ENCODE measurements around the gene PTPN4.

- TF ChIP-seq, protein P1, sequence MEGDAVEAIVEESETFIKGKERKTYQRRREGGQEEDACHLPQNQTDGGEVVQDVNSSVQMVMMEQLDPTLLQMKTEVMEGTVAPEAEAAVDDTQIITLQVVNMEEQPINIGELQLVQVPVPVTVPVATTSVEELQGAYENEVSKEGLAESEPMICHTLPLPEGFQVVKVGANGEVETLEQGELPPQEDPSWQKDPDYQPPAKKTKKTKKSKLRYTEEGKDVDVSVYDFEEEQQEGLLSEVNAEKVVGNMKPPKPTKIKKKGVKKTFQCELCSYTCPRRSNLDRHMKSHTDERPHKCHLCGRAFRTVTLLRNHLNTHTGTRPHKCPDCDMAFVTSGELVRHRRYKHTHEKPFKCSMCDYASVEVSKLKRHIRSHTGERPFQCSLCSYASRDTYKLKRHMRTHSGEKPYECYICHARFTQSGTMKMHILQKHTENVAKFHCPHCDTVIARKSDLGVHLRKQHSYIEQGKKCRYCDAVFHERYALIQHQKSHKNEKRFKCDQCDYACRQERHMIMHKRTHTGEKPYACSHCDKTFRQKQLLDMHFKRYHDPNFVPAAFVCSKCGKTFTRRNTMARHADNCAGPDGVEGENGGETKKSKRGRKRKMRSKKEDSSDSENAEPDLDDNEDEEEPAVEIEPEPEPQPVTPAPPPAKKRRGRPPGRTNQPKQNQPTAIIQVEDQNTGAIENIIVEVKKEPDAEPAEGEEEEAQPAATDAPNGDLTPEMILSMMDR (IDR thresholded peaks at IDR 0.05) = no peak
- no peak for TF ChIP-seq POLR2A (IDR thresholded peaks at IDR 0.05)
- no peak for TF ChIP-seq EP300 (IDR thresholded peaks at IDR 0.05)
Observed at GRCh38 chr2:119795309-119796303, 35.9 kb downstream of the PTPN4 start.

Measured in tibial nerve (tissue), 4 donors.